Stomach smooth muscle (tissue), 2 donors: ENCODE measurements around the gene ANAPC15.

Source experiments
- H3K27ac ChIP-seq: one replicate; pipeline ENCODE4 v1.7.0; 2013; ENCODE audit warnings: mild to moderate bottlenecking, low read length, inconsistent platforms
- H3K27me3 ChIP-seq, 2 donors: one replicate each; pipeline ENCODE4 v1.7.0; 2013; ENCODE audit warnings: low read length in 2 of 2; ENCODE audit not compliant: insufficient read depth in 2 of 2, control insufficient read depth in 1 of 2
- H3K36me3 ChIP-seq, 2 donors: one replicate each; pipeline ENCODE4 v1.7.0; 2013; ENCODE audit warnings: low read length in 2 of 2; ENCODE audit not compliant: control insufficient read depth in 2 of 2, insufficient read depth in 2 of 2
- H3K4me1 ChIP-seq: one replicate; pipeline ENCODE4 v1.7.0; 2013; ENCODE audit warnings: low read length; ENCODE audit not compliant: control insufficient read depth, insufficient read depth
- H3K4me3 ChIP-seq, 2 donors: one replicate each; pipeline ENCODE4 v1.7.0; 2013; ENCODE audit warnings: low read length in 2 of 2
- H3K9ac ChIP-seq, 2 donors: one replicate each; pipeline ENCODE4 v1.7.0; 2013; ENCODE audit warnings: low read length in 2 of 2, mild to moderate bottlenecking in 1 of 2
- H3K9me3 ChIP-seq, 2 donors: one replicate each; pipeline ENCODE4 v1.7.0; 2013; ENCODE audit warnings: low read length in 2 of 2; ENCODE audit not compliant: control insufficient read depth in 2 of 2
- donor health status: healthy.
- donor health status: Pancreatic carcinoma.

The ANAPC15 gene

DNA sequence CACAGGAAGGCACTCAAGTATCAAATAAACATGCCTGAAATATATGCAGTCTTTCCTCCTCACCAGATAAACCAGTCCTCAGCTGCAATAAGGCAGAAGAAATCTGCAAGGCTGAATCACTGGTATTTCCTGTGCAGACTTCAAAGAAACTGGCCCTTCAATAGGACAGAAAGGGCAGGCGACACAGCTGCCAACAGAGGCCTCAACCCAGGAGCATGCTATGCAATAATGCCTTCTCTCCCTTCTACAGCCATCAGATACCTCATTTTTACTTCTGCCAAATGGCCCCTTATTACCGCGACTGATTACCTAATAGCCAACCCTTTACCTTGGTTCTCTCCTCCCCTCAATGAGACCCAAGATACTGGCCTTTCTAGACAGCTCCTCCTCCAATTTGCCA lies 40.1 kb downstream of the ANAPC15 start:
- H3K4me1 ChIP-seq, result peaks cover 13% of the 10 kb centered on the region
- H3K9me3 ChIP-seq, result no peaks in the 10 kb centered on the region
- peak overlapping the region in 1 of 2 donors; percentile 6 for H3K9ac ChIP-seq
- H3K27me3 ChIP-seq, result no peaks in the 10 kb centered on the region
- H3K27ac ChIP-seq, result no peak overlapping the region
- peaks cover 3 to 4% of the 10 kb centered on the region in 2 donors for H3K36me3 ChIP-seq
- no peak overlapping the region for H3K4me3 ChIP-seq

DNA sequence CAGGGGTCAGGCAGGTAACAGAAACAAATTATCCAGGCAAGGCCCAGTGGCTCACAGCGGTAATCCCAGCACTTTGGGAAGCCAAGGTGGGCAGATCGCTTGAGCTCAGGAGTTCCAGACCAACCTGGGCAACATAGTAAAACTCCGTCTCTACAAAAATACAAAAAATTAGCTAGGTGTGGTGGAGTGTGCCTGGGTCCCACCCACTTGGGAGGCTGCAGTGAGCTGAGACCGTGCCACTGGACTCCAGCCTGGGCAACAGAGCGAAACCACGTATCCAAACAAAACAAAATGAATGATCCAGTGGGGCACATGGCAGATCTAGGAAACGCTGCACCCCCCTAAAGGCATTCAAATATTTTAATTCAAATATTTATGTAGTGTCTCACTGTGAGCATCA lies 42.0 kb downstream of the ANAPC15 start:
- H3K9me3 ChIP-seq, result no peaks in the 10 kb centered on the region
- peaks cover 3 to 4% of the 10 kb centered on the region in 2 donors for H3K36me3 ChIP-seq
- H3K4me3 ChIP-seq, result no peak overlapping the region
- peaks cover 20% of the 10 kb centered on the region for H3K4me1 ChIP-seq
- no peaks in the 10 kb centered on the region for H3K27me3 ChIP-seq
- peak overlapping the region in 1 of 2 donors; percentile 52 for H3K9ac ChIP-seq
- peak overlapping the region; percentile 78 for H3K27ac ChIP-seq

DNA sequence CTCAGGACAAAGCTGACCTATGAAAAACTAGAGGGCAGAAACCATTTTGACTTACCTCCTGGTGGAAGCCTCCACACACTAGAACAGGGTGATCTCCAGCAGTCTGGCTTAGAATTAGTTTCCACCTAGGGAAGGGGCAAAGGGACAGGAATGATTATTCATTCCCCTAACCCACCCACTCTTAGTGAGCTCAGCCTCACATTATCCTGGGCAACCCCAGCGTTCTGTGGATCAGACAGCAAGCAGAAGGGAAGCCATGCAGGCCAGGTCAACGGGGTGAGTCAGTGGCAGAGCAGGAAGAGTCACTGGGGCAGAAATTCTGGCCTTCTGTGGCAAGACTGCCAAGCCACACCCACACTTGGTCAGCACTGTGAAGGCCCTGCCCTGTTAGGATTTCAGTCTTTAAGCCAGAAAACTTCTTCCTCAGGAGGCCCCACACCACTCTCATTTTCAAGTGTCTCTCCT lies 42.7 kb downstream of the ANAPC15 start:
- H3K27me3 ChIP-seq, result no peaks in the 10 kb centered on the region
- peak overlapping the region in 1 of 2 donors; percentile 52 for H3K9ac ChIP-seq
- peaks cover 20% of the 10 kb centered on the region for H3K4me1 ChIP-seq
- peaks cover 3 to 4% of the 10 kb centered on the region in 2 donors for H3K36me3 ChIP-seq
- peak overlapping the region; percentile 78 for H3K27ac ChIP-seq
- peak overlapping the region in 1 of 2 donors; percentile 23 for H3K4me3 ChIP-seq
- no peaks in the 10 kb centered on the region for H3K9me3 ChIP-seq

DNA sequence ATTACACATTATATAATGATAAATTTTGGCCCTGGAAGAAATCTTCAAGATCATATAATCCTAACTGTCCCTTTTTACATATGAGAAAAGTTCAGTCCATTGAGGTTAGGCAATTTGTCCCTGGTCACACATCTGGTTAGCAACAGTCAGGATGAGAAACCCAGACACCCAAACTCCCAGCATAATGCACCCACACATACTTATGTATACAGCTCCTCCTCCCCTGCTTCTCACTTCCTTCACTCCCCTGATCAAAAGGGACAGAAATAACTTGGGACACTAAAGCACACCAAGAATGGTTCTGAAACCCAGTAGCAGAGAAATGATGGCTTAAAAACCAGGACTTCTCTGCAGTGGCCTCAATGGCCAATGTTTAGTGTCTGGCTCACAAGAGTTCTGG lies 43.3 kb downstream of the ANAPC15 start:
- peak overlapping the region; percentile 78 for H3K27ac ChIP-seq
- no peaks in the 10 kb centered on the region for H3K27me3 ChIP-seq
- H3K9ac ChIP-seq, result peak overlapping the region; percentile 12 to 13
- H3K4me3 ChIP-seq, result peak overlapping the region in 1 of 2 donors; percentile 23
- H3K36me3 ChIP-seq, result peaks cover 3 to 4% of the 10 kb centered on the region in 2 donors
- H3K9me3 ChIP-seq, result no peaks in the 10 kb centered on the region
- peaks cover 20% of the 10 kb centered on the region for H3K4me1 ChIP-seq

DNA sequence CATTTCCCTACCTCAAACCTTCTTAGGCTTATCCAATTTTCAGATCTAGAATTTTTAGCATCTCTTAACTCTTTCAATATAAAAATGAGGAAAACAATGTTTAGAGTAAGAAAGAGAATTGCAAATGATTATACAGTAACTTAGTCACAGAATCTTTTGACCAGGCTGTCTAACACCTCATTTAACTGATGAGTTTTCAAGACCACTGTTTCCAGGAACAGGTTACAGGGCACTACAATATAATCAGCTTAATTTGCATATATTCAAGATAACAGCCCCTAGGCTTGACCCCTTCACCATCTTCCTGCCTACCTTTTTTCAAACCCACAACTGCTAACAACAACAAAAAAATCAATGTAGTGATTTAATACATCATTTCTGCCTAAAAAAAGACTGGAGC lies 44.8 kb downstream of the ANAPC15 start:
- Histone ChIP-seq H3K36me3 (peaks cover 3 to 4% of the 10 kb centered on the region in 2 donors), H3K4me1 (peaks cover 20% of the 10 kb centered on the region), H3K27ac (peak overlapping the region; percentile 78)

DNA sequence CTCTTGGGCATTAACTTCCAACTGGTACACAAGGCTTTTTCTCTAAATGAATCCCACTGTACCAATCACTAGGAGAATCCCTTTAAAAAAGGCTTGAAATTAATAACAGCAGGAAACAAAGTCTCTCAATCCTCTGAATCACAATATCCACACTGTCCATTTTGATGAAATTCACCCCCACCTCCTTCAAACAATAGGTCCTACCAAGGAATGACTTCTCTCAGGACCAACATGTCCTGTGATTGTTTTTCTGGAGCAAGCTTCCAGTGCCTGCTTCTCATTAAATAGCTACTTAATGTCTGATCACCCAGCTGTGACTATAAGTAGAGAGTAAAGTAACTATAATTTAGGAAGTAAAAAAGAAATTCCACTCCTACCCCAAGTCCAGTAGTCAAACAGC lies 45.2 kb downstream of the ANAPC15 start:
- Histone ChIP-seq H3K4me1 (peaks cover 20% of the 10 kb centered on the region), H3K27me3 (no peaks in the 10 kb centered on the region), H3K9ac (no peak overlapping the region), H3K9me3 (no peaks in the 10 kb centered on the region), H3K36me3 (peaks cover 3 to 4% of the 10 kb centered on the region in 2 donors), H3K27ac (peak overlapping the region; percentile 43), H3K4me3 (no peak overlapping the region)

More for the DNA sequence above, 44.8 kb downstream of the ANAPC15 start:
- no peaks in the 10 kb centered on the region for H3K27me3 ChIP-seq
- no peak overlapping the region for H3K4me3 ChIP-seq
- H3K9me3 ChIP-seq, result no peaks in the 10 kb centered on the region
- no peak overlapping the region for H3K9ac ChIP-seq

DNA sequence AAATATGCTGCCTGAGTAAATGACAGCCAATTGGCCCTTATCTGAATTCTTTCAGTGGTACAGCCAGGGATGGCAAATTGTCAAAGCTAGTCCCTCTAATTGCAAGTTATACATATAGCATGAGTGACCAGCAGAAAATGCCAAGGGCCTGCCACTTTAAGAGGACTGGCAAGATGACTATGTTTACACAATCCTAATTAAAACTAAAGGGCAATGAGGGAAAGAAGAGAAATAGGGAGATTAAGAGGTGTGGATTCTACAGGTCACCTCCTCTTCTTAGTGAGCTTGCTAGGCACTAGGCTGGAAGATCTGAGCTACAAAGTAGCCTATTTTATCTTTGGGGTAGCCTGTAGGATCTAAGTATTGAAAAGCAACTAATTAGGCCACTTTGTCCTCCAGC lies 45.6 kb downstream of the ANAPC15 start:
- Histone ChIP-seq H3K36me3 (peaks cover 3 to 4% of the 10 kb centered on the region in 2 donors), H3K4me1 (peaks cover 20% of the 10 kb centered on the region), H3K27me3 (no peaks in the 10 kb centered on the region), H3K9me3 (no peaks in the 10 kb centered on the region), H3K9ac (no peak overlapping the region), H3K27ac (peak overlapping the region; percentile 43), H3K4me3 (no peak overlapping the region)

DNA sequence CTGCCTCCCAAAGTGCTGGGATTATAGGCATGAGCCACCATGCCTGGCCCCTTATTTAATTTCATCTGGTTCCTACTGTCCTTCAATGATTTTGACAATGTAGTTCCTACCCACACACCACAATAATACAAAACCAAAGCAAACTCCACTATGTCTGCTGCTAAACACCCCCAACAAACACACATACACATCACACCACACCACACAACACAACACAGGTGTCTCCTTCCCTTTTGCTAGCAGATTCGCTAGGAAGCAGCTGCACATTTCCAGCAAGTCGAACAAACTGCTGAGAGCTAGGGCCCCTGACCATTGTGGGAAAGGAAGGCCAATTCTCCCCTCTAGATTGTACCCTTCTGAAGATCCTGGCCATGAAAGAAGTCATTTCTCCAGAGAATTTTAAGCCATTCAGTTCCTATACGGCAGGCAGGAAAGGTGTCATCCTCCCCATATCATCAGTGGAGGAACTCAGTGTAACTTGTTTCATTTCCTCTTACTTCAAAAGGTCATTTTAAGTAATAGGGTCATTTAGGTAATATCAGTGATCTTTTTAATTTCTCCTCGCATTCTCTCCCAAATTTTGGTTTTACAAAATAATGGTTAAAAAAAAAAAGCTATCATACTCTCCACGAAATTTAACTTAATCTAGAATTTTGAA lies 50.6 kb downstream of the ANAPC15 start:
- Histone ChIP-seq H3K27me3 (no peaks in the 10 kb centered on the region), H3K4me3 (no peak overlapping the region), H3K27ac (no peak overlapping the region), H3K9ac (no peak overlapping the region), H3K36me3 (peaks cover 0 to 2% of the 10 kb centered on the region in 2 donors), H3K4me1 (peaks cover 6% of the 10 kb centered on the region), H3K9me3 (no peaks in the 10 kb centered on the region)
